Stimulated activated CD4-positive, alpha-beta T cell treated with anti-CD3 and anti-CD28 coated beads, TNF-alpha, amount 100 ng/mL, for 1 hour (primary cell): ENCODE results near the gene TREM2.
A peak's percentile ranks its signal among the peaks of the same experiment; 100 is the strongest.

ENCODE experiments used
- DNase-seq, 3 donors: peaks; one replicate each; pipeline ENCODE4 v3.0.0-alpha.2; 2020; ENCODE audit warnings: low read depth in 3 of 3, low spot score in 1 of 3

Gene TREM2

DNA sequence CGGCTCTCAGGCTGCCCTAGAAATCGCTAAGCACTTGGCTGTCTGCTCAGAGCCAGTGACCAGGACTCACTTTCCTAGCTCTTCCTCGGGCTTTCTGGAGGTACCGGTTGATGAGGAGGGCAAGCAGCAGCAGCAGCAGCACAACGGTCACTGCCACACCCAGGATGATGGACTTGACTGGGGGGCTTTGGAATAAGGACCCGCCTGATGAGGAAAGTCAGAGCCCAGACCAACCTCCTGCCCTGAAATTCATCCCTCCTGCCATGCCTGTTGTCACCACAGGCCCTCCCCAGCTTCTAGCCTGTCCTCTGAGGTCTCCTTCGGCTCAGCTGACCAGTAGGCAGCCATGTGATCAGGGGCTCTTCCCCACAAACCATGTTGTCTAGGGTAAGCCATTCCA, 21.8 kb upstream of the TREM2 start:
- no peak for DNase-seq

DNA sequence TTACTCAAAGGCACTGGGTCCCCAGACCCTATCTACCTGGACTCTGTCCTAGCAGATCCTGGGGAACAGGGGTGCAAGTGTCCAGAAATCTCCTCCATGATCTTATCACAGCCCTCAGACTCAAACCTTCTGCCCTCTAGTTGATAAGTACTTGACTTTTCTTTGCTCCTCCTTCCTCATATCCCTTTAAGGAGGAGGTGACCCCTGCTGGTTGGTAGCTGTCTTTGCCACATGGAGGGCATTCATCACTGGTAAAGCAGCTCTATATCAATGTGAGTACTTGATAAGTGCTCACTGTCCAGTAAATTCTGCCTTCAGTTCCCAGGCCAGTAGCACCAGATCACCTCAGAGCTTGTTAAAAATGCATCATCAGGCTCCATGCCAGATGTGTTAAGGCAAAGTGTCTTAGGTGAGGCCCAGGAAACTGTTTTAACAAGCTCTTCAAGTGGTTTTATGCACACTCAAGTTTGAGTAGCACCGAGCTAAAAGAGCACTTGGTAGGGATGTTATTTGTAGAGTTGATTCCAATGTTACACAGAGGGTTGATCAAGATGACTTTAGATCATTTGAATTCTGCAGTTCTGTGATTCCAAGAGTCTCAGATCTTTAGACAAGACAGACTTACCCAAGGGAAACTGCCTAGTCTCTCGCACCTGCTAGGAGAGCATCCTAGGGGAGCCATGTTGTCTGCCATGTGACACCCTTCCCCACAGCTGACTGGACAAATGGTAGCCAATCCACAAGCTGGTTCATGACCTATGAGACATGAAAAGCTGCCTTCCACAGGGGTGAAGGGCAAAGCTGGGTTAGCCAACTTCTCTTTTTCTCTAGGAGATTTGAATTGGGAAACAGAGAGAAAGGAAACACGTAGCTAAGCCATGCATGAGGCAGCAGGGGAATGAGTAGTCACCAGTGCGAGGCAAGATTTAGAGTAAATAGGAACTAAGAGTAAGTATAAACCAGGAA, 19.4 kb upstream of the TREM2 start:
- peak in 1 of 3 donors; percentile 13 for DNase-seq

DNA sequence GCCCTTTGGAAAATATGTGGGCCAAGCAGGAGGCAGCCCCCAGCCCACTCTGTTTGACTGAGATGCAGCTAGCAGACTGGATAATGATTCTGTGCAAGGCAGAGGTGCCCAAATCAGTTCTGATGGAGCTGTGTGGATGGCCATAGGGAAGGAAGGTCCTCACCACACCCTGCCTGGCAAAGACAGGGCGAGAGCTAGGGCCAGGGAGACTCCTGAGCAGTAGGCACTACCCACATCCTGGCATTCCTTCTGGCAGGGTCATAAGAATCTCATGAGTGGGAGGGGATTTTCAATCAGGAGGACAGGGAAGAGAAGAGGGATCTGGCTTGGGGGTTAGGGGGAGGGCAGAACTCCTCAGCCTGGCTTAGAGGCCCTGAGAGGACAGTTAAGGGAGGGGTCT, 18.6 kb upstream of the TREM2 start:
- DNase-seq = no peak

DNA sequence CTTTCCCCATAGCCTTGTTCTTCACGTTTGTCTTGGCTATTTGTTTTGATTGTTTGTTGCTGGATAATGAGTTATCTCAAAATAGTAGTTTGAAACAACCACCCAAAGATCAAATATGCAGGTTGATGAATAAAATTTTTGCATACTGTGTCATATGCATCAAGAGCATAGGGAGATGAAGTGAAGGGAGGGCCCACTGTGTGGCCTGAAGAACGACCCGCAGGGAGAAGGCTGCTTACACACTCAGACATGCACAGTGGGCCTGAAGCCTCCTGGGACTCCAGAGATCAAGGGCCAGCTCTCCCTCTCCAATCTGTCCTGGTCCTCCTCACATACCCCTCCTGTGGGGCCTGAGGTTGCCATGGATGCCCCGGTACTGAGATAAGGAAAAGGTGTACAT, 16.2 kb upstream of the TREM2 start:
- no peak for DNase-seq

DNA sequence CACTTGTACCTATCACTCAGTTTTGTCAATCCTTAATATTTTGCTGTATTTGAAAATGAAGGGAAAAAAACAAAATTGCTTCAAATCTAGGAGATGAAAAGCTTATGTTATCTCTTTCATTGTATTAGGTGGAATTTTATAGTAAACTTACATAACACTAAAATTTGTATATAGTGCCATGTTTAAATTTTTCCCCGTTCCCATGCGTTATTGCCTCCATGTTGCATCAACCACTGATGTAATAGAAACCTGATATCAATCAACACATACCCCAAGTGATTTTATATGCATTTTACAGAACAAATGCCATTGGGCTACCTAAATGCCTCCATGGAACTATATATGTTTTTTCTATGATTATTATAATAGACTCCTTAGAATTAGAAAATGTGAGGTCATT, 14.8 kb upstream of the TREM2 start:
- no peak for DNase-seq

DNA sequence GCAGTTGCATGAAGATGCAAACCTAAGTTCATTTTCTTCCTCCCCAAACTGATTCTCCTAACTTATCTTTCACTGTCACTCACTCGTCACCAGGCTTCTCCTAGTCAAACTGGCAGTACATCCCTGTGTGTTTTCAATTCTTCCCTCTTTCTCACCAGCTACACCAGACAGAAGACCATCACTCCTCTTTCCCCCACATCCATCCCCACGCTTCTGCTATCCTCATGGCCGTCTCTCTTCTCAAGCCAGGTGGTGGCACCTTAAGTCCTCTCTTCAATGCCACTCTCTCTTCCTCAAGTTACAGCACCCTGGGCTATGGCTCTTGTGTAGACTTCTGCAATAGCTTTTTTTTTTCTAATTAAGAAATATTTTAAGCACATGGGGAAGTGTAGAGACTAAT, 14.4 kb upstream of the TREM2 start:
- no peak for DNase-seq

DNA sequence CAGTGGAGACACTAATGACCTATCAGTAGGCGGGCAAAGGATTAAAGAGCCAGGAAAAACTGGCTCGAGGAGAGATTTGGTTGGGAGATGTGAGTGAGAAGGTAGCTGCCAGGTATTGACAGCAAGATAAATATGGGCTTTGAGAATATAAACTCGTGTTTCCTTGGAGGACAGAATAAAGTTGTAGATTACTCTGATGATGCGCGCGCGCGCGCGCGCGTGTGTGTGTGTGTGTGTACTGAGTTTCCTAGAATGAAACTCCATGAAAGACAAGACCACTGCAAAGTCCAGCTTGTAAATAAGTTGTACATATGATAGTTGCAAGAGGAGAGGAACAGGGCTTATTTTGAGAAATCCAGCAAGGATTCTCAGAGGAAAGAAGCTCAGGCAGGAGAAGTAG, 13.3 kb upstream of the TREM2 start:
- no peak for DNase-seq

DNA sequence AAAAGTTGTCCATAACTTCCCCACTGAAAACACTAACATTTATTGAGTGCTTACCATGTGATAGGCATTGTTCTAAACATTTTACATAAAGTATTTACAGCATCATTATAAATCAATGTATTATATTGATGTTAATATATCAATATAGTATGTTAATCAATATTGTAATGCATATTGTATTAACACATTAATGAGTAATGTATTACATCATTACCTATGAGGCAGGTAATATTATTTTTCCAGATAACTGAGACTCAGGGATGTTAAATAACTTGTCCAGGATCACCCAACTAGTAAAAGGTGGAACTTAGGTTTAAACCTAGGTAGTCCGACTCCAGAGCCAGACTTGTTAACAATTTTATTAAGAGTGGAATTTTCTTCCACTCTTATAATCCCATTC, 12.2 kb upstream of the TREM2 start:
- no peak for DNase-seq

DNA sequence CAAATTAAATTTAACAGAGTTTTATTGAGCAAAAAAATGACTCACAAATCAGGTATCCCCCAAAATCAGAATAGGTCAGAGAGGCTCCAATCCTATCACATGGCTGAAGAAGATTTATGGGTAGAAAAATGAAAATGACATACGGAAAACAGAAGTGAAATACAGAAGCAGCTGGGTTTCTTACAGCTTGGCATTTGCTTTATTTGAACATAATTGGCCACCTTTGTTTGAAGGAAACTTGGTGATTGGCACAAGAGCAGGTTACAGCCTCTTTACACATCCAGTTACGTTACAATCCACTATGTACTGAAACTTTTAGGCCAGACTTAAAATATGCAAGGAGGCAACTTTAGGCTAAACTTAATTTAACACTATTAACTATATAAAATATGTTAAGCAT, 11.7 kb upstream of the TREM2 start:
- DNase-seq = no peak

DNA sequence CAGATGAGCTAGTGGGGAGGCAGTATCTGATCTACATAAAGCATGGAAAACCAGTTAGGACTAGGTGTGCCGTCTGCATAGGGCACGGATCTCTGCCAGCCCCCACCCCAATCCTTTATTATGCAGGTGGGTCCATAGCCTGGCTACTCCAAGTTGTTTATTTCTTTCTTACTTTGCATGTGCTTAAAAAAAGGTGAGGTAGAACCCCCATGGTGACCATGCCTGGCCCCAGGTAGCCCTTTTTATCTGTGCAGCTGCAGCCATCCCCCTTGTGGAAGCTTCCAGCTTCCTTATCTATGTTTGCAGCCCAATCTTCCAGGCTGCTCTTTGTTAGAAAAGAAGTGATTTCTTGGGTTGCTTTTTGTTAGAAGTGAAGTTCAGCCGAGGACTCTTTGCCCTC, 9.0 kb upstream of the TREM2 start:
- no peak for DNase-seq

DNA sequence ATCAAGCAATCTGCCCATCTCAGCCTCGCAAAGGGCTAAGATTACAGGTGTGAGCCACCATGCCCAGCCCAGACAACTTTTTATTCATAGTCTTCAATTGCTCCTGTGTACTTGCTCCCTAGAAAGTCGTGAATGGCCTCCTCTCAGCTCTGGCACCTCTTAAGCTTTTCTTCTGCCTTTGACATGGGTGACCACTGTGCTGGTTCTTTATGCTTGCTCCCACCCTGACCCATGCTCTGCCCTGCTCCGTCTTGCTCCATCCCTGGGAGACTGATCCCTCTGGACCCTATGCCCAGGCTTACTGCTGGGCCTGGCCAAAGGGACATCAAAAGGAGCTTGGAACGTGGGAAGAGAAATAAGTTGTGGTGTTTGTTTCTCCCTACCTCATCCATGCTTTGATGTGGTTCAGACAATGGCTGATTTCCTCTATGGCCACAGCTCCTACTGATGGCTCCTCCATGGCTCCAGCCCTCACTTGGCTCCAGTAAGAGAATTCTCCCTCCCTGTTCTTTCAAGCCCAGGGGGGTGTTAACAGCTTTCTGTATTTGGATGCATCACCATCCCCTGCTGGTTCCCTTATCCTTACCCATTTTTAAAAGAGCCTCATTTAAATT, 7.7 kb upstream of the TREM2 start:
- no peak for DNase-seq

DNA sequence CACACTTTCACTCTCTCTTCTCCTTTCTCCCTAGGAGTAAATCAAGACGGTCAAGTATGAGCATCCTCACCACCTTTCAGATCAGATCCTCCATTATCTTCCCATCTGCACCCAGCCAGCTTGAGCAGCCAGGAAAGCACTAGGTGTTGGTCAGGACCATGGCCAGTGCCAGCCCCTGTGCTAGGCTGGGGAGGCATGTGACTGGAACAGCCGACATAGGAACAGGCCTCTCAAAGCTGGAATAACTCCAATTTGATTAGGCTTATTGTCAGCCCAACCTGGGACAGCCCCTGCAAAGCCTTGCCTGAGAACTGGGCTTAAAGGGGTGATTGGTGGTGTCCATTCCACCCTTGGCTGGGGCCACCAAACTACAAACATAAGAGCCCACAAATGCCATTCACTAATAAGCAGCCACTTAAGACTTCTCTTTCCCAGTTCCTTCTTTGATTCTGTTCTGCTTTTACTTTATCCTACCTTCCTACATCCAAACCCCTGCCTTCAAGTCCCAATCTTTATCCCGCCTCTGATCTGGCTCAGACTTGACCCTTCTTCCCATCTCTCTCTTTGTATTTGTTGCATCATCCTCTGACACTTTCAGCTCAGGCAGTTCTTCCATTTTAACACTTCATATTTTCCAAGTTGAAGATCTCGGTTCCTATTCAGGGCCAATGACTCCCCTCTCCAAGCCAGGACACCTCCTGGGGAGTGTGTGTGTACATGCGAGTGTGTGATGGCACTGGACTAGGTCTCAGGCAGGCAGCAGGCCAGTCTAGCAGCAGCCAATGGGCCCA, 4.5 kb upstream of the TREM2 start:
- no peak for DNase-seq

DNA sequence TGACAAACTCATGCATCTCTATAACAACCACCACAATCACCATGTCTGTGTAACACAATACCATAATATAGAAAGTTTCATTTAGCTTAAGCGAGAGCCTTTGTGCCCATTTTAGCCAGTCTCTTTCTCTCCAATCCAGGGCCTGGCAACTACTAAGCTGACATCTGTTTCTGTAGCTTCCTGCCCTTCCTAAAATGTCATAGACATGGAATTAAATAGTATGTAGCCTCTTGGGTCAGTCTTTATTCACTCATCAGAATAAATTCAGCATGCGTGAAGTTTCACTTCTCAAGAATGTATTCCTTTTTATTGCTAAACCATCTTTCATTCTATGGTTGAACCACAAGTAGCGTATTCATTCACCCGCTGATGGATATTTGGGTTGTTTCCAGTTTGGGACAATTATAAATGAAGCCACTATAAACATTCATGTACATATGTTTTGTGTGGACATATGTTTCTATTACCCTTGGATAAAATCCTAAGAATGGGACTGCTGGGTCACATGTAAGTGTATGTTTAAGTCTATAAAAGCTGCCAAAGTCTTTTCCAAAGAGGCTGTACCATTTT, 1.7 kb upstream of the TREM2 start:
- DNase-seq = no peak

DNA sequence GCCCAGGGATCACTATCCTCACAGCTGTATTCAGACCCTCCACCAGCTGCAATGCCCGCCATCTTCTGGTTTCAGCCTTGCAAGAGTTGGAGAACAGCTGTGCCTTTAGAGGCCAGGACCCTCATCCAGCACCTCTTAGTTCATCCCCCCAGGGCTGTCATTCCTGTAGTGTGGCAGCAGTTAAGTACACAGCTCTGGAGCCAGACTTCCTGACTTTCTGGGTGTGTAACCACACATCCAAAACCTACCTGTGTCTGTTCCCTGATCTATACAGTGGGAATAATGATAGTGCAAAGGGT, 452 bp upstream of the TREM2 start:
- no peak for DNase-seq

DNA sequence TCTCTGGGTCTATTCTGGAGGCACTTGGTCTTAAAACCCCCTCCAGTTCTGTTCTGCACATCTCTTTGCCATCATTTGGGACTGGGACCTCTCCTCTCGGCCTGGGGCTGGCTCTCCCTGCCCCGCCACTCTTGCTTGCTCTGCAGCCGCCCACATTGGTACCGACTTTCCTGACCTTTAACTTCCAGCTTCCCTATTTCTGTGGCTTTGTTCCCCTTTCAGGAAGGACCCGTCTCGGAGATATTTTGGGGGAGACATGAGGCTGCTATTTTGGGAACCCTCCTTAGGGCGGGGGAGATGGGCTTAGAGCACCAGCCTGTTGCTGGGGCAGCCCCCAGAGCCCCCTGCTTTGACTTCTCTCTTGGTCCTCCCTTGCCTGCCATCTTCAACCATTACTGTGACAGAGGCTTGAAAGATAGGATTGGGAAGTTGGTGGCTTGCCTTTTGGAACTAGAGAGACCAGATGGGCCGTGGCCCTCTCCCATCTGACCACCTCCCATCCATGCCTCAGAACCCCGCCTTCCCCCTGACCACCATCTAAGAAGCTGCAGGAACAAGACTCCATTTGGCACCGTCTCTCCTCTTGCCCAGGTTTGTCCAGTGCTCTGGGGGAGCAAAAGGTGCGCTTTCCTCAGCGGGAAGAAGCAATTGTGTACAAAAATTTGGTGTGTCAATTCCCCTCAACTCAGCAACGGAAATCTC, 914 bp downstream of the TREM2 start:
- no peak for DNase-seq

DNA sequence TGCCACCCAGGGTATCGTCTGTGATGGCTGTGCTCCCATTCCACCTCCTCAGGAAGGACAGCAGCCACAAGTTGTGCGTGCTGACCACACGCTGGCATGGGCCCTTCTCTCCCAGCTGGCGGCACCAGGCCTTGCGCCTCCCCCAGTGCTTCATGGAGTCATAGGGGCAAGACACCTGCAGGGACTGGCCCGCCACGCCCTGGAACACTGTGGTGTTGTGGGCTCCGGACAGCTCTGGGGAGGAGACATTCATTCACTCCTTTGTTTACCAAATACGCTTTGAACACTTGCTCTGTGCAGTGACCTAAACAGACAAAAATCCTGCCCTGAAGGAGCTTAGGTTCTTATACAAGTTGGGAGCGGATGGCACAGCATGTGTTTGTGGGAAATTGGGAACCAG, 1.5 kb downstream of the TREM2 start:
- DNase-seq = no peak

DNA sequence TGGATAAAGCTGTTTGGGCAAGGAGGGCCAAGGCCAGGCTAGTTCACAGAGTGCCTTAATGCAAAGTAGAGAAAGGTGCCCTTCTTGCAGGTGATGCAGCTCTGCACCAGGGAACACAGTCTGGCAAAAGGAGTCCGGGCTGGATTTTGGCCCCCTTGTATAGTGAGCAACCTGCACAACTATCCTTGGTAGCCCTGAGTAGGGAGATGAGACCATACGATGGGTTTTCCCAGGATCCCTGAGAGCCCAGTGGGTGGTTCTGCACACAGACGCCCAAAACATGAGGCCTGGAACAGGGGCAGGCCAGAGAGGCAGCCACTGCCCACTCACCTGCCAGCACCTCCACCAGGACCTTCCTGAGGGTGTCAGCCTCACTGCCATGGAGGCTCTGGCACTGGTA, 2.0 kb downstream of the TREM2 start:
- no peak for DNase-seq

DNA sequence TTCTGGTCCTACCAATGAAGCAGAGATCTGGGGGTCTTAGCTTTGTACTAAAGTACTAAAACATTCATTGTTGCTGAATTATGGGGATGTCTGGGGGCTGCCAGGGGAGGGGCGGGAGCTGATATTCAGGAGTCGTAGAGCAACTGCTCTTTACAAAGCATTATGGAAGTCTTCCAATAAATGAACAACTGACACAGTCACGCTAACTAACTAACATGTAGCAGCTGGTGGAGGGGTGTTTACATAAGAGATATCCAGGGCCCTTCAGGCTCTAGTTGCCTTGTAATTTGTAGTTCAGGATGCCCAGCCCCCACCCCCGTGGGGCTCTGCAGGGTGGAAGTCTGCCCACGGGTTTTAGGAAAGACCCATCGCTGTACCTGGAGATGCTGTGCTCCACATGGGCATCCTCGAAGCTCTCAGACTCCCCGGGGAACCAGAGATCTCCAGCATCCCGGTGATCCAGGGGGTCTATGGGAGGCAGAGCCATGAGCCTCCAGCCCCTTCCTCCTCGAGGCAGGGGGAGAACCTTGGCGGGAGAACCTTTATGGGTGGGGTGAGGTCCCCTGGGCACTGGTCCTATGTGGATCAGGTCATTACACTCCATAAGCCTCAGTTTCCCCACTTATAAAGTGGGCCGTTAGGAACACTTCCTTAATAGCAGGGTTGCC, 3.4 kb downstream of the TREM2 start:
- DNase-seq = no peak

DNA sequence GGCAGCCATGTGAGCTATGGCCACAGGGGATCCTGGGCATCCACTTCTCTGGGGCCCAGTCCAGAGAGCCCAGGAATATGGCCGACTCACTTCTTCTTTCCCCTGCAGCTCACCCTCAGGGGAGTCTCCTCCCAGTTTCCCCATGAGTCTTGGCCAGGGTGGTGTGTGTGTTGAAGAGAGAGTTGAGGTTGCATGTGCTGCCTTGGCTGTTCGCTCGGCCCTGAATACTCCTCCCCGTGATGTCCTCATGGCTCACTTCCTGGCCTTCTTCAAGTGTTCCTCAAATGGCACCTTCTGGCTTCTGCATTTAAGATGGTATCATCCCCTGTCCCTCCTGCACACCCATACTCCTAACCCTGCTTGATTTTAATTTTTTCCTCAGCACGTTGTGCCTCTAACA, 5.6 kb downstream of the TREM2 start:
- DNase-seq = no peak

DNA sequence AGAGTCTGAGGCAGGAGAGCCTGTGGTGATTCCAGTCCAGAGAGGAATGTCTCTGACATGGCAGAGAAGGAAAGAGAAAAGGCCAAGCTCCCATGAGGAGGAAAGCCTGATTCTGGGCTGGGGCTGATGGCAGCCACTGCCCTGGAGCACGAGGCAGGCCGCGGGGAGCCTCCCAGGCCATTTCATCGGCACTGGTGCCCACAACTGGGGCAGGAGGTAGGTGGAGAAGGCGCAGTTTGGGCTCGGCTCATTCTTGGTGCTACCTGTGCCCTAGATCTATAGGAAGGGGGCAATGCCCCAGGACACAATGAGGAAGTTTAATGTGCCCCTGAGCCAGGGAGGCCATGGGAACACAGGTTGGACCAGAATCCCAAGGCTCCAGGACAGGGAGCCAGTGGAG, 6.1 kb downstream of the TREM2 start:
- no peak for DNase-seq

DNA sequence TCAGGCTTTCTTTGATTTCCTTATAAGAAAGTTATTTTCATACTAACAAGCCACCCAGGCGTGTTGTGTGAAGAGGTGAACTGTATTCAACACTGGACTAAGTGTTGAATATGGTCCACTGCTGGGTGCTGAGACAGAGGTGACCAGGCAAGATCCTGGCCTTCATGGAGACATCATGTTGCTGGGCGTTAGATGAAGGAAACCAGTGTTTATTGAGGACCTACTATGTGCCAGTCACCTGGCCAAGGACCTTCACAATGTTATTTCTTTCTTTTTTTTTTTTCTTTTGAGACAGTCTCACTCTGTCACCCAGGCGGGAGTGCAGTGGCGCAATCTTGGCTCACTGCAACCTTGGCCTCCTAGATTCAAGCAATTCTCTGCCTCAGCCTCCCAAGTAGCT, 6.9 kb downstream of the TREM2 start:
- DNase-seq = no peak
